AG08395 (cell line): ENCODE data around the gene INF2.
"Not testable (repeated sequence)": the region's sequence is repeated elsewhere in the genome, so short reads cannot be mapped to it uniquely, and the experiment has no call there.

ENCODE experiments used
- DNase-seq: peaks from one replicate; pipeline ENCODE4 v3.0.0; 2012; ENCODE audit warnings: mixed read lengths, low spot score

Gene INF2

DNA sequence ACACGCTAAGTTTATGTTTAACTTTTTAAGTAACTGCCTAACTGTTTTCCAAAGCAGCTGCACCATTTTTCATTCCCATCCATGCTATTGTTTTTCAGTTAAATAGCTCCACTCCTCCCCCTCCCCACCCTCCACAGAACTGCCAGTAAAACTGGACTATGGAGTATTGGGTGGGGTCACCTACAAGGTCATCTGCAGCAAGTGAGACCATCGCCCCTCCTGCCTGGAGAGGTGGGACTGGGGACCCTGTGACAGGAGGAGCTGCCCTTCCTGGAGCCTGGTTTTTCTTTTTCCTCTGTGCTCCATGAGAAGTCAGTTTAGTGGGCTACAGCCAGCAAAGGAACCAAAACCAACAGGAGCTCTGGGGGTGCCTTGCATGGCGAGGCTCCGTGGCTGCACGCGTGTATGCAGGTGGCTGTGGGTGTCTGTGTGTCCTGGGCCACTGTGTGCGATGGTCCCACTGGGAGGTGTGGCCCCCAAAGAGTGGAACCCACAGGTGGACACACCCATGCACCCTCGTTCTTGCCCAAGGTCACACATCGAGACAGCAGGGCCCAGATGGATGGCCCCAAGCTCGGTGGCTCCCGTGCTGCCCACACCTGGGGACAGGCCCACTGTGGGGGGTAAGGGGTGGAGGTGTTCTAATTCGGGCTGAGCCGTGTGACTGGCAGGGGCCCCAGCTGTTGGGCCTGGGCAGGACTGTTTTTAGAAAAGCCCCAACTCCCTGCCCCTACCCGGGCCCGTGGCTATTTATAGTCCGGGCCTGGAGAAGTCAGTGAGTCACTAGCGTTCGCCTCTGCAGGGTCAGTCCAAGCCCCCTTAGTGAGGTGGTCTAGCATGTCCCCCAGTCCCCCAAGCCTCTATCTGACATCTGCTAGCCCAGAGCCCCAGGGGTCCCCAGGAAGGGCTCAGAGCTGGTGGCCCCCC, 32.4 kb downstream of the INF2 start:
- no peak for DNase-seq

DNA sequence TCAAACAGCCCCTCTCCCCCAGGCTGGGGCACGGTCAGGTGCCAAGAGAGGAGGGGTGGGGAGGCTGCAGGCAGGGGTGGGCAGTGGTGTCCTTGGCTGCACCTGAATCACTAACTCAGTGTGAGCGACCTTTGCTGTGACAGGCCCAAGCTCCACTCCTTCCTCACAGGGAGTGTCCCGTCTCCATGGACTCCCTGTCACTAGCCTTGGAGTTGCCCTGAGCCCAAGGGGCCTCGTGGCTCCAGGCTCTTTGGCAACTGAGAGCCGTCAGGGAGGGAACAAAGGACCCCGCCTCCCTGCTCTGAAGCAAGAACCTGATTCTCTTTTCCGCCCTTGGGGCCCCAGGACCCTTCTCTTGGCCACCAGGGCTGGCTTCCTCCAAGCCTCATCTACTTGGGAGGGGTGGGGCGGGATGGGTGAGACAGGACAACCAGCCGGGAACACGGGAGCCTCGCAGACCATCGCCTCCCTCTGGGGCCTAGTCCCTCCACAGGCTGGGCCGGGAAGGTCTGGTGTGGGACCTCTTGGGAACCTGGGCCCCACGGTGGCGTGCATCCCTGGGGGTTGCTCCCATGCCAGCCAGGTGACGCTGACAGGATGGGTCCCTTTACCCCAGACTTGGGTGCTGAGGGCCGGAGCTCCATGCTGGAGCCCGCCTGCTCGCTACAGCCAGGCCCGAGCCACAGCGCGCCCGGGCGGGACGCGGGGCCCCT, 33.7 kb downstream of the INF2 start:
- no peak for DNase-seq

DNA sequence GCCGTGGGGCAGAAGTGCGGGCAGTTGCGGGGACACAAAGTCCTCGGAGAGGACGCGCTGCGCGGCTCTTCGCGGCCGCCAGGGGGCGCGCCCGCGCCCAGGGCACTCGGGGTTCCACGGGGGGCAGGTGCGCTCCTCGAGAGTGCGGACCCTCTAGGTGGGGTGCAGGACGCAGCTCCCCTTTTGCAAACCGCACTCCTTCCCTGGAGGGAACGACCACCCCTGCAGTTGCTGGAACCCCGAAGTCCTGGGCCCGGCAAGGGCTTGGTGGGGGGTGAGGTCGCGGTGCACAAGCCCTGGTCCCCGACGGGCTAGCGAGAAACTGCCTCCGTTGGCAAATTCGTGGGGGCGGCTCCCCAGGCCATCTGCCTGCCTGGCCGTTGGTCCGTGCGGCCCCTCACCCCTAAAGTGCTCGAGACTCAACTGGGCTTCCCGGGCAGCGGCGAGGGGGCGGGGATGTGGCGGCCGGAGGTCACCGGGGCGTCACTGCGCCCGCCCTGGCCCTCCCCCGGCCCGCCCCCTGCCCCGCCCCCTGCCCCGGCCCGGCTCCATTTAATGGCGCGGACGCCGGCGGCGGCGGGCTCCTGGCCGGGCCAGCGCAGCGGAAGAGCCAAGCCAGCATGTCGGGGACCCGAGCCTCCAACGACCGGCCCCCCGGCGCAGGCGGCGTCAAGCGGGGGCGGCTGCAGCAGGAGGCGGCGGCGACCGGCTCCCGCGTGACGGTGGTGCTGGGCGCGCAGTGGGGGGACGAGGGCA, 34.4 kb downstream of the INF2 start, which contains the start of gene ADSS1:
ADSS1 (plus strand) TSS at position 579 of the 756 bp plus-strand sequence; CDS start at position 621, 42 bp downstream.
- peak; percentile 87 for DNase-seq

- DNase-seq: no peak
These were observed 35.1 kb downstream of the INF2 start for GRCh38 chr14:104724407-104724980.

DNA sequence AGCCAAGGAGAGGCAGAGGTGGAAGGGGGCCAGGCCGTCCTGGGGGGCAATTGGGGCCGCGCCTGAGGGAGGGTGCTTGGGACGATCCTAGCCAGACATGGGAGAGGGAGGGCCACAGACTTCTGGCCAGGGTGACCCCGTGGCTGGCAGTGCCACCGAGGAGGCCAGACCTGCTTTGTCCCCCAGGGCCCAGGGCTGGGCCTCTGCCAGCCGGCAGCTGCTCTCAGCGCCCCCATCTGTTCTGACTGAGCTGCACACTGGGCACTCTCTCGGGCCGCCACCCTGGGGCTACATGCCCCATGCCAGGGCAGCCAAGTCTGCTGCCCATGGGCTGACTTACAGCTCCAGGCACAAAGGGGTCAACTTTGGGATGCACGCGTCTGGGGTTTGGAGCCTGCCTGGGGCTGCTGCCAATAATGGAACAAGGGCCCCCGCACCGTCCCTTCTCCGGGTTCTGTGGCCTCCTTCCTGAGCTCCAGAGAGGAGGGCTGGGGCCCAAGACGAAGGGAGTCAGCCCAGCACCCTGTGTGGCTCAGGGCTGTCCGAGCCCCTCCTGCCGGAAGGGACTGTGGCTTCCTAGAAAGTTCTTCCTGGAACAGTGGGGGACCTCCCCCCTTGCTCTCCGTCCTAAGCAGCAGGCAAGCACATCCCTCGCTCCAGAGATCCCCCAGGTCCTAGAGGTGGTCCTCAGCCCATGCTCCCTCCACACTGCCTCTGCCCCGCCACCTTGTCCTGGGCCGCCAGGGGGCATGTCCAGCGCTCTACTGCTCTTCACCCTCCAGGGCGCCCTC, 35.8 kb downstream of the INF2 start:
- DNase-seq: peak; percentile 39

DNA sequence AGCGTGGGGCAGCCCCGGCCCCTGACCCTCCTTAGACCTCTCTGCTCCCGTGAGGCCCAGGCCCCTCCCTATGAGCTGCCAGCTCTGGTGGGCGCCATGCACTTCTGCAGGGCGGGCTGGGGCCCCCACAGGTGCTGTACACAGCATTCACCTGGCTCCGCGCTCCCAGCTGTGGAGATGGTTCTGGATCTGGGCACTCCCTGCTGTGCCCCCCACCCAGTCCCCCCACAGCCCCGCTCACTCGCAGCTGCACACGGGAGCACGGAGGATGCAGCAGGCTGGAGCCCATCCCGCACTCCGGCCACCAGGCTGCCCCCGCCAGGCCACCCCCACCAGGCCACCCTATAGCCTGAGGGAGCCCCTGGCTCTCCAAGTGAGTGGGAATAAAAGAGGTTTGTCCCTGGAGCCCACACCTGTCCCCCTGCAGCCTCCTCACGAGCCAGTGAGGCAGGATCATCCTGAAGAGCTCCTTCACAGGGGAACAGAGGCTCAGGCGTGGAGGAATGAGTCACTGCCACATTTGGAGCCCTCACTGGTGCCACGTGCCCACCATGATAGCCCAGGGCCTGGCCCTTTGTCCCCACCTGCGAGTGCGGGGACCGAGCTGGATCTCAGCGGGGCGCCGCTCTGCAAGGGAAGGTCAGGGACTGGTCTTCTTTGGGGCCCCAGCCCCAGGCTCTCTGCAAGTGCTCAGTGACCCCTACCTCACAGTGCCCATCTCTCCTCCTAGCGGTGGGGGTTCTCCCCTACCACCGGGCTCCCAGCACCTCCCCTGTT, 36.5 kb downstream of the INF2 start:
- DNase-seq: no peak

- DNase-seq: no peak
These were observed 37.4 kb downstream of the INF2 start for GRCh38 chr14:104726600-104727451.

DNA sequence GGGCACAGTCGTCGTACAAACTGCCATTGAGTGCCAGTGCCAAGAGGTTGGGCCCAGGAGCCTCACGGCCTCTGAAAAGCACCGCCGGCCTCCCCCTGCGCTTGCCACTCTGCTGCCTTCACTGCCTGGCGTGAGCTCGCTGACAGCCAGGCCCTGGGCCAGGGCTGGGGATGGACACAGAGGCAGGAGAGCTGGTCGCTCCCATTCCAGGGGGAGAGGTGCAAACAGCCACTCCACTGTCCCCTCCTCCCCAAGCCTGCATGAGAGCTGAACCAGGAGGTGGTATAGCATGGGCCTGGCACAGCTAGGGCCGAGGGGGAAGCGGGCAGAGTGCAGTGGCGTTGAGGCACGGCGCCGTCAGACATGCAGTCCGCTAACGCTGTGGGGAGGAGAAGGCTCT, 39.2 kb downstream of the INF2 start:
- DNase-seq: no peak

DNA sequence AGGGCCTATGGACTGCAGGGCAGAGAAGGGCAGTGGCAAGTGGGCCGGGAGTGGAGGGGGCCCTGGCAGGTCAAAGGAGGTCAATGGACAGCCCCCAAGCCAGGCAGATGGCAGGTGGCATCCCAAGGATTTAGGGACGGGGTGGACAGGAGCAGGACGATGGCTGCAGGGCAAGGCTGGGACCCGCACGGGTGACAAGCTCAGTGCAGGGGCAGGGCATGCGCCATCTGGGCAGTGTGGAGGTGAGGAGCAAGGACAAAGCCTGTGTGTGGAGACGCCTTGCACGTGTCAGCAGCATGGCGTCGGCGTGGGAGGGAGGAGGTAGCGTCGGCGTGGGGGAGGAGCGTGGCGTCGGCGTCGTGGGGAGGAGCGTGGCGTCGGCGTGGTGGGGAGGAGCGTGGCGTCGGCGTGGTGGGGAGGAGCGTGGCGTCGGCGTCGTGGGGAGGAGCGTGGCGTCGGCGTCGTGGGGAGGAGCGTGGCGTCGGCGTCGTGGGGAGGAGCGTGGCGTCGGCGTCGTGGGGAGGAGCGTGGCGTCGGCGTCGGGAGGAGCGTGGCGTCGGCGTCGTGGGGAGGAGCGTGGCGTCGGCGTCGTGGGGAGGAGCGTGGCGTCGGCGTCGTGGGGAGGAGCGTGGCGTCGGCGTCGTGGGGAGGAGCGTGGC, 39.9 kb downstream of the INF2 start:
- not testable (repeated sequence) for DNase-seq

- DNase-seq: no peak
These were observed 40.4 kb downstream of the INF2 start for GRCh38 chr14:104729835-104730181.

GRCh38 chr14:104730487-104730886, 41.1 kb downstream of the INF2 start:
- no peak for DNase-seq

- no peak for DNase-seq
These were observed 42.2 kb downstream of the INF2 start for GRCh38 chr14:104731320-104732294.

DNA sequence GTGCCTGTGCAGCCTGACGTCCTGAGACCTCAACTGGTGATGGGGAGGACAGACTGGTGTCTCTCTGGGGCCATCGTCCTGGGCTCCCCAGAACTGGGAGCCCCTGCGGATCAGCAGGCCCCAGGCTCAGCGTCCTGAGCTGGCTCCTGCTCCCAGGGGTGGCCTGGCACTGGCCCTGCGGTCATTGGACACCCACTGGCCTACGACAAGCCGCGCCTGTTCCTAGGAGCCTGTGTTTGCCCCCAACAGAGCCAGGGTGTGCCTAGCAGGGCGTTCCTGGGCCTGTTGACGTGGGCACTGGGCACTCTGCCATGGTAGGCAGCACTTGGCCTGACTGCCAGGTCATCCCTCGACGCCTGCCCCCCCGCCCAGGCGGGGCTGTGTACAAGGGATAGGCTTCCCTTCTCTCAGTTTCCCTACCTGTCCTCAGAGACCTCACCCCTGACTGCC, 43.0 kb downstream of the INF2 start:
- DNase-seq: no peak

- DNase-seq: no peak
These were observed 43.7 kb downstream of the INF2 start for GRCh38 chr14:104732931-104733681.

DNA sequence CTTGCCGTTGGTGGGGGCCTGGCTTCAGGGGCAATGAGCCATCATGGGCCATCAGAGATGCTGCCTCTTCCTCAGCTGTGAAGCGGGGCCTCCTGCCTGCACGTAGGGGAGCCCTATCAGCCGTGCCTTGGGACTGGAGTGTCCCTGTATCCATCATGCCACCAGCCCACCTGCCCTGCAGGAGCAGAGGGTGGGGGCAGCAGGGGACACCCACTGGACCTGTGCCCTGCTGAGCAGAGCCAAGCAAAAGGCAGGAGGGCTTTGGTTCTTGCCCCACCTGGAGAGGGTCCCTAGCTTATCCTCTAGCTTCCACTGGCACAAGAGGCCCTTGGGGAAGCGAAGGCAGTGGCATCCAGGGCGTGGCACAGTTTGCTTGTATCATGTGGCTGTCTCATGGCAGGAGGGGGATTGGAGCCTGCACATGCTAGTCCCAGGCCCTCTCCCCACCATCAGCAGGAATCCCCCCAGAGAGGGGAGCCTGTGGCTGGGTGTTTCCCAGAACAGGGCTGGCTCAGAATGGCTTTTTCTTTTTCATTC, 44.7 kb downstream of the INF2 start:
- DNase-seq: no peak

DNA sequence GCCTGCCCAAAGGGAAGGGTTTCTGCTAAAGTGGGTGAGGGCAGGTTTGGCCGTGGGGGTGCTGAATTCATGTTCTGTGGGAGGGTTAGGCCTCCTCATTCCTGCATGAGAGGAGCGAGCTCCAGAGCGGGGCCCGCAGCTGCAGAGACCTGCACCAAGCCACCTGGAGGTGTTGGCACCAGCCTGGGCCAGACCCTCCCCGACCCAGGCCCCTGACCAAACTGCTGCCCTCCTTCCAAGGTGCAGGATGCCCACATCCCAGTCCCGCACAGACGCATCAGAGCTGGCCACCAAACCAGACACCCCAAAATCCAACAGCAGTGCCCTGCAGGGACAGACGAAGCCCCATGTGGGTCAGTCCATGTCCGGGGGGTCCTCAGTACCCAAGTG, 45.2 kb downstream of the INF2 start:
- DNase-seq: no peak
